NCI-H2081 (cell line): Measurements from ENCODE around the gene NMT1.
"Not testable (repeated sequence)": the region's sequence is repeated elsewhere in the genome, so short reads cannot be mapped to it uniquely, and the experiment has no call there.

ENCODE experiments used
- DNase-seq, 2 experiments: peaks; one replicate each; lab custom pipeline; 2025; lab: John Stamatoyannopoulos, UW

The NMT1 gene

DNA sequence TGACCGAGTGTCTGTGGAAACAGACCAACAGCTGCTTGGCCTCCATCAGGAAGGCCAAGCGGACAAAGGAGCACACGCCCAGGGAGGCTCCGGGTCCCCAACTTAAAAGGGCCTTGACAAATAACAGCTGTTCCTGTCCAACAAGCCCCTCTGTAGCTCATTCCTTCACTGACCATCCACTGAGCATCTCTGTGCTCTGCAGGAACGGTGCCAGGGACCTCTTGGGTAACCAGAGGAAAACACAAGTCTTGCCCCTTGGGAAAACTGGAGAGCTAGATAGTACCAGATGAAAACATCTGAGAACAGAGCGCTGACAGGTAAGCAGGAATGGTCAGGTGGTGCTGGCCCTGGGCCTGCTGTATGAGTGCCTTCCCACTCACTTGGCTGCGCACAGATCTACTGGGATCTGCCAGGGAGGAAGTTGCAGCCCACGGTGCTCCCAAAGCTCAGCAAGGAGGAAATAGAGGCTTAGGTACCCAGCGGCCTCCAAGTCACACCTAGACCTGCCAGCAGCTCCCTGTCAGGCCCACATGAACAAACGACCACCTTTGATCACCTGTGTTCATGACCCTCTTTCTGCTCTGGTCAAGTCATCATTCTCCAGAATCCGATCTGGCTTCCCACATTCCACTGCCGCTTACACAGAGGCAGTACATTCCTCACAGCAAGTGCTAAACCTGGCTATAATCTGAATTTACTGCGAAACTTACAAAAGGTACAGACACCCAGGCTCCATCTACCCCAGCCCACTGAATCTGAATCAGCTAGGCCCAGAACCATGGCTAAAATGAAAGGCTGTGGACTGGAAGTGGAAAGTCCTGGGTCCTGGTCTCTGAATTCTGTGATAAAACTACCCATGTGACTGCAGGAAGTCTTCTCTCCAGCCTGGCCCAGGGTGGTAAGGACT is 22.1 kb upstream of the NMT1 start:
- DNase-seq: no peak

GRCh38 chr17:45040459-45040858 is 20.7 kb upstream of the NMT1 start:
- DNase-seq: no peak

- no peak for DNase-seq
These were observed 18.6 kb upstream of the NMT1 start for GRCh38 chr17:45042346-45043120.

DNA sequence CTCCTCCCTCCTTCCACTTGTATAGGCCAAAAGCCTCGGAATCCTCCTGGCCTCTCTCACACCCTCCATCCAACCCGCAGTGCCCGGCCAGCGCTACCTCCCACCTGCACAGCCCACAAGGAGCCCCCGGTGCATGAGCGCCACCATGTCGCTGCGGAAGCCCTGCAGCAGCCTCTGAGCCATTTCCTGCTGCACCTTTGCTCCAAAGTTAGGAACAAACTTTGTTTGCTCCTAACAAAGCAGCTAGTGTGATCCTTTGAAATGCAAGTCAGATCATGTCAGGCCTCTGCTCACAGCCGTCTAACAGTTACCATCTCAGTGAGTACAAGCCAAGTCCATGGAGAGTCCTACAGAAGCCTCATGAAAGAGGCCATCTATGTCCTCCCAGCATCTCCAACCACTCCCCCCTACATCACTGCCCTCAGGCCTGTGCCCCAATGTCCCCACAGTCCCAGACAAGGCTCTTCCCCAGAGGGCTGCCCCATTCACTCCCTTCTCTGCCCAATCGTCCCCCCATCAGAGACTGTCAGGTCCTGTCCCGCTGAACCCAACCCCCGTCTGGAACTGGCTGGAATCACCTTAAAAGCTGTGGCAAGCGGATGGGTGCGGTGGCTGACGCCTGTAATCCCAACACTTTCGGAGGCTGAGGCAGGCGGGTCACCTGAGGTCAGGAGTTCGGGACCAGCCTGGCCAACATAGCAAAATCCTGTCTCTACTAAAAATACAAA is 17.1 kb upstream of the NMT1 start:
- DNase-seq: no peak

DNA sequence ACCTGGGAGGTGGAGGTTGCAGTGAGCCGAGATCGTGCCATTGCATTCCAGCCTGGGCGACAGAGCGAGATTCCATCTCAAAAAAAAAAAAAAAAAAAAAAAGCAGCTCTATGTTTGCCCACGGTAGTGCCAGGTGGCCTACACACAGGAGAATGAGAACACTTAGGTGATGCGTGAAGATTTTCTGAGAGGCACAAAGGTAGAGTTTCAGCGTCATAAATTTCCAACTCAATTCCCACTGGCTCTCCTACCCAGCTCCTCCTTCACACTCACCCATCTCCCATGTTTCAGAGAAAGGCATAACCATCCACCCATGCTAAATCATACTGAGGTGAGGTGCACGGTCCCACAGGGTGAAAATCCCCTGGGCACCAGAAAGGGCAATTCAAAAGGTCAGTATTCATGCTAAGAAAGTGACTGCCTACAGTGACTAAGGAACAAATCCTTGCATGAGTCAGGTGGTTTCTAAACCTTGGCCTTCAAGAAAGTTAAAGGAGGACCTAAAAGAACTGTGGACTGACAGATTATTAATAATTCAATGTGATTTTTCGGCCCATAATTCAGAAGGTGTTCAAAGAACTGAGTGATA is 14.5 kb upstream of the NMT1 start:
- no peak for DNase-seq

GRCh38 chr17:45048795-45049563 is 12.1 kb upstream of the NMT1 start:
- DNase-seq: no peak

DNA sequence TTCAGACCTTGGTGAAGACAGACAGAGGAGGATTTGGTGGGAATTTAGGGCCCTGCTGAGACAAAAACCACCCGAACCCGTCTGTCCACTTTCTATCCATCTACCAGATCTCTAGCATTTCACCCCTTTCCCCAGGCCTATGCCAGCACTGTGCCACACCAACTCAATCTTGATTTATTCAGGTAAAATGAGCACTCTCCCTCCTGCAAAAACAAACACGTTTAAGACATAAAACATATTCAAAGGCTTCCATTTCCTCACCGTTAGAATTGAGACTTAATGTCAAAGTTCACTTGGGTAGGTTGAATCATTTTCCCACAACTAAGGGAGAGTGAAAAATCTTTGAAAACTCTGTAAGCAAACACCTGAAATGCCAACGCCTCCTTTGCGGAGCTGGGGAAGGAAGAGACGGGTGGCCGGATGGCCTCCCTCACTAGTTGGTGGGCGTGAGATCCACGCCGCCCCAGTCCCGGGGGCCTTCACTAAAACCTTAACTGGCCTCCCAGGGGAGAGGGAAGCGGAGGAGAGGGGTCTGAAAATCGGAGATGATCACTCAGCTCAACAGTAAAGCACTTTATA is 10.5 kb upstream of the NMT1 start:
- peak; percentile 16 to 47 for DNase-seq

- peak; percentile 97 to 98 for DNase-seq
These were observed 9.9 kb upstream of the NMT1 start, which contains the start of gene DCAKD for GRCh38 chr17:45051060-45051719. Gene DCAKD, minus strand, starts transcription at chr17:45051632. Its CDS starts 16,747 bp downstream, at chr17:45034885.

GRCh38 chr17:45051720-45052051 is 9.4 kb upstream of the NMT1 start:
- DNase-seq: not testable (repeated sequence)

GRCh38 chr17:45052052-45052772 is 8.9 kb upstream of the NMT1 start:
- DNase-seq: peak; percentile 37 to 74

DNA sequence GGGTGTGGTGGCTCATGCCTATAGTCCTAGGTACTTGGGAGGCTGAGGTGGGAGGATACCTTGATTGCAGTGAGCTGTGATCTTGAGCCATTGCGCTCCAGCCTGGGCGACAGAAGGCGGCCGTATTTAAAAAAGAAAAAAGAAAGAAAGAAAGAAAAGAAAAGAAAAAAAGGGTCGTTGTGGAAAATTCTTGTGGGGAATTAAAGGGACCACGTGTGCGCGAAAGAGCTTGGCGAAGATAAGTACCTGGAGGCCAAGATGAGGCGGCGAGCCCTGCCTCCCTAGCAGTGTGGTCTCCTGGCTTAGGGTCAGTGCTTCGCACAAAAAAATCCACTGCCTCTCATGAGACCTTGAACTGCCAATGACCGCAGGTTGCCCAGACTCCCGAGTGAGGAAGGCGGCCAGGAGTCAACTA is 728 bp upstream of the NMT1 start:
- no peak for DNase-seq

DNA sequence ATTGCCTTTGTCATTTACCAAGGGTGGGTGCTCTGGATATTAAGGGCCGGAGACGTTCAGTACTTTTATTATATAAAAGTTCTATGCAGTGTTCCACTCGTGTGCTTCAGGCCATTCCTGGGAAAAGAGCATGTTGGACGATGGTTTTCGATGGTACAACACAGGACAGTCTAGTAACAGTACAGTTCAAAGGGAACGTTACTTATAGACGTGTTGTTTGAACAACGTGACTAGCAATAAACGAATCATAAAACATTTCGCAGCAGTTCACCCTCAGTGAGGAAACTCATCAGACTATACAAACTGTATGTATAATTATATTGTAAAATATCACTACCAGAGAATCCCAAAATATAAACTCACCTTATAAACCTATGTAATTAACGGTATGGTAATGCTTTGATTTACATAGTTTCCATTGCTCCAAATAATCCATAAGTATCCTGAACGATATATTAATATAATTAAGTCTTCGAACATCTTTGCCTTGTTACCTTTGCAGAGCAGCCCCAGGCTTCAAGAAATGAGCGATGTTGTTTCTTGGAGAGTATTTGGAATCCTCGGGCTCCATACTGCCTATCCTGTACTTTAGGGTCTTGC is 589 bp downstream of the NMT1 start:
- no peak for DNase-seq

DNA sequence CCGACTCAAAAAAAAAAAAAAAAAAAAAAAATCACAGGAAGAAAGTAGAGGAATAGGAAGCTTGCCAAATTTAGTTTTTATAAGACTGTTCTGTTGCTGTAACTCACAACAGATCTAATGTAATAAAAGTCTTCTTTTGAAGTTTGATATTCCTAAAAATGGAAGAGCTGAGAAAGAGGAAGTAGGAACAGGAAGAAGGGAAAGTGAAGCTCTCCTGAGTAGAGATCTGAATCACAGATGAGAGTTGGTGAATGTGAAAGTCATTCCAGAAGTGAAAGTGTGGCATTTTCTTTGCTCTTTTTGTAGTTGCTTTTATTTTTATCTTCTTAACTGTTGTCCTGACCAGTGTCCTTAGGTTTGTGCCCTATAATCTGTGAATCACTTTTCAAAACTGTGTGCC is 2.1 kb downstream of the NMT1 start:
- DNase-seq: no peak

DNA sequence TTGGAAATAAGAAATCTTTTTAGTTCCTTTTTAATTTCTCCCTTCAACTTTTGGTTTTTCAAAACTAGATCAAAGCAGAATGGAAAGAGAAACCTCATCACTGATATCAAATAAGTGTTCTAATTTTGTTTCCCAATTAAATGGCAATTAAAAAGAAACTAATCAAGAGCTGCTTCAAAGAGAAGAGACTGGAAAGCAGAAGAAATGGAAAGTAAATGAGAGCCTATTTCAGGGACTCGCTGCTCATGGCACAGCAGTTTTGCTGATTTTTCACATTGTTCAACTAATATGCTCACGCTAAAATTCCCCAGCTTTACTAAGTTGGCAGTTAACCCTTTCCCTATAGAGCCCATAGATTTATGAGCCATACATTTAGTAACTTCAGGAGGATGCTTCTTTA is 6.5 kb downstream of the NMT1 start:
- DNase-seq: no peak

DNA sequence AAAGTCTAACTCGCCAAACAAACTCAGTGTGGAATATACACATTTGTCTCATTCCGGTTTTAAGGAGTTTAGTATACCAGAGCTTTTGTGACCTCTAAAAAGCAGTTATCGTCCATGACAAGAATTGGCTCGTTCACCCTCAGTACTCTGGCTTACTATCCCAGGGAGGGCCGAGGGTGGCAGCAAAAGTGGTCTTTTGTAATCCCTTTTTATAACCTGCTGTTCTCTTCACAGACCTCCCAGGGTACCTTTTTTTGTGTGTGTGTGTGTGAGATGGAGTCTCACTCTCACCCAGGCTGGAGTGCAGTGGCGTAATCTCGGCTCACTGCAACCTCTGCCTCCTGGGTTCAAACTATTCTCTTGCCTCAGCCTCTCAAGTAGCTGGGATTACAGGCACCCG is 8.9 kb downstream of the NMT1 start:
- DNase-seq: no peak

DNA sequence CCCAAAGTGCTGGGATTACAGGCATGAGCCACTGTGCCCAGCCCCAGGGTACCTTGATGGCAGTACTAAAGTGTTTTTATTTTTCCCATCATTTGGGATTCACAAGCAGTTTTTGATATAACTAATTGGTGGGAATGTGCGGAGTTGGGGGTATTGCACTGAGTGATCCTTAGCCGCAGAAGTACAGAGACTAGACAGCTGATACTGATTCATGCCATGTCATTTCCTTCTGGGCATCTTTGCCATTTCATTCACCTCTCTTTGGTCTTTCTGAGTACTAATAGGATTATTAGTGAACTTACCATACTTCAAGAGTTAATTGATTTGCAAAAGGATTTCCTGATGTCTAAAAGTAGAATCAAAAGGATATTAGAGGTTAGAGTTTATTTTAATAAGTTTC is 9.7 kb downstream of the NMT1 start:
- no peak for DNase-seq

GRCh38 chr17:45073414-45074070 is 12.4 kb downstream of the NMT1 start:
- no peak for DNase-seq

DNA sequence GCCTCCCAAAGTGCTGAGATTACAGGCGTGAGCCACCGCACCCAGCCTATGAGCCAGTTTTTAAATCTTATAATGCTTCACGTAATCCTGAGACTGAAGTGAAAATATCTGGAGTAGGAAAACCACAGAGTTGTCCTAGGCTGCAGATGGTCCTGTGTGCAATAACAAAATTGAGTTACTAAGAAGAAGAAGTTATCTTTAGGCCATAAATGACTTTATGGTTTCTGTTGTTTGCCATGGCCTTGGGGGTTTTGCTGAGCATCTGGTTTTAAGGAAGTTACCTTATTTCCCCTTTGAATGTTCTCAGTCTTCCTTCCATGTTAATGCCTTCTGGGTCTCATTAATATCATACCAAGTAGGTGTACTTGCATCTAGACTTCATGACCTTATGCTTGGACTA is 16.5 kb downstream of the NMT1 start:
- DNase-seq: no peak
